ENCODE results near the gene FRMD8. TPM values are rescaled to one million over a fixed set of nuclear protein-coding genes. Genes with fewer than 3 reads are reported as not detected.

FRMD8 gene
- total and polyA plus RNA-seq, 9 of the 15 experiments (the other 6 are each of a cell fraction or from before 2014, with no cell fraction given) = 4.5 to 54.5 (median 15.8) TPM

- TF ChIP-seq UBTF (IDR thresholded peaks at IDR 0.05; ENCODE audit: borderline replicate concordance in 1 of 2, low read depth in 2 of 2, low read length in 2 of 2) = no peak
- TF ChIP-seq JUND (IDR thresholded peaks at IDR 0.05; ENCODE audit: borderline replicate concordance, low read depth, low read length) = peak; percentile 61
- TF ChIP-seq JUND (tag; IDR thresholded peaks at IDR 0.05; ENCODE audit: borderline replicate concordance, low read depth, low read length) = peak; percentile 69; the same call in 1 of the 3 replicates
- TF ChIP-seq ZNF699 (CRISPR knock-in tag; IDR thresholded peaks at IDR 0.05; ENCODE audit: insufficient replicate concordance) = peak; percentile 82
- peak; percentile 58; the same call in 1 of the 2 replicates for TF ChIP-seq LCOR (CRISPR knock-in tag; IDR thresholded peaks at IDR 0.05)
- TF ChIP-seq MEIS2 (IDR thresholded peaks at IDR 0.05; ENCODE audit: partially characterized antibody) = peak; percentile 29
- no peak for TF ChIP-seq RNF2 (IDR thresholded peaks at IDR 0.05)
- no peak for TF ChIP-seq ZNF224 (CRISPR knock-in tag; IDR thresholded peaks at IDR 0.05)
- TF ChIP-seq C11orf30 (IDR thresholded peaks at IDR 0.05; ENCODE audit: low read depth) = no peak
- 0 out of 2 replicates have a peak, but pooled peaks have one; percentile 40 for TF ChIP-seq TOE1 (IDR thresholded peaks at IDR 0.05; ENCODE audit: borderline replicate concordance)
- TF ChIP-seq TOE1 (CRISPR knock-in tag; IDR thresholded peaks at IDR 0.05; ENCODE audit: borderline replicate concordance, low read depth) = no peak
- no peak for TF ChIP-seq PHB2 (IDR thresholded peaks at IDR 0.05; ENCODE audit: low read depth)
- TF ChIP-seq ZNF277 (CRISPR knock-in tag; IDR thresholded peaks at IDR 0.05; ENCODE audit: borderline replicate concordance) = no peak
- peak; percentile 13; the same call in 1 of the 2 replicates for TF ChIP-seq JUN (IDR thresholded peaks at IDR 0.05; ENCODE audit: borderline replicate concordance, low read depth, low read length)
- no peak for TF ChIP-seq JUN (CRISPR knock-in tag; IDR thresholded peaks at IDR 0.05; ENCODE audit: borderline replicate concordance)
- peak; percentile 76 for TF ChIP-seq MYC (IDR thresholded peaks at IDR 0.05; ENCODE audit: low read depth, low read length)
- TF ChIP-seq MYC (CRISPR knock-in tag; IDR thresholded peaks at IDR 0.05; ENCODE audit: borderline replicate concordance, low read depth) = 0 out of 2 replicates have a peak, but pooled peaks have one; percentile 33
- peak; percentile 62 for TF ChIP-seq RBM22 (IDR thresholded peaks at IDR 0.05; ENCODE audit: low read depth, low read length, poor library complexity, severe bottlenecking)
- peak; percentile 74; the same call in 1 of the 2 replicates for TF ChIP-seq SMAD3 (CRISPR knock-in tag; conservative IDR thresholded peaks at IDR 0.05)
- TF ChIP-seq MAZ (CRISPR knock-in tag; conservative IDR thresholded peaks at IDR 0.05 in 1 of 2, IDR thresholded peaks at IDR 0.05 in 1 of 2) = peak; percentile 93 to 97
- 0 out of 2 replicates have a peak, but pooled peaks have one; percentile 62 for TF ChIP-seq ARID4B (CRISPR knock-in tag; IDR thresholded peaks at IDR 0.05)
Observed at GRCh38 chr11:65416341-65416824, 29.9 kb downstream of the FRMD8 start (continued).

Measured in K562 (cell line).